HCT116 (cell line): ENCODE measurements around the gene TLL2. TPM values are rescaled to one million over a fixed set of nuclear protein-coding genes. Genes with fewer than 3 reads are reported as not detected.

Source experiments
- ATAC-seq: fragments of 200-7000 bp; cut with Tn5 transposase; 2 replicates; pipeline ENCODE4 v1.9.1; 2020; ENCODE audit warnings: mild to moderate bottlenecking, moderate library complexity
- BruUV-seq: library from RNA; stranded (reverse); fragments of 400-500 nt; replicated peaks from 2 replicates; lab custom pipeline; 2021; lab: Mats Ljungman, UMichigan
- CTCF ChIA-PET: fragments of 300-600 bp; sonication (Branson Sonifier 250); formaldehyde crosslinking; loops from one replicate; lab custom pipeline; 2021; ENCODE audit warnings: antibody characterized with exemption; lab: Charles Lee
- POLR2A ChIA-PET: fragments of 300-600, 350-600 bp; sonication (Branson Sonifier 250); formaldehyde crosslinking; loops from one replicate; lab custom pipeline; 2021; ENCODE audit warnings: antibody characterized with exemption; lab: Charles Lee
- RAD21 ChIA-PET, 2 experiments: fragments of 300-600 bp; sonication (Branson Sonifier 250); formaldehyde crosslinking; loops; one replicate each; lab custom pipeline; 2023; ENCODE audit warnings: low total read pairs in 2 of 2; ENCODE audit not compliant: uncharacterized antibody in 2 of 2, unreplicated experiment in 2 of 2, low non-redundant PET in 1 of 2; lab: Charles Lee
- DNase-seq: peaks from one replicate; pipeline ENCODE4 v3.0.0-alpha.2; 2010; ENCODE audit warnings: low read depth, low spot score
- H2AFZ ChIP-seq: fragments of 200-600 bp; shearing (Covaris generic), sonication (generic); 2 replicates; pipeline ENCODE4 v1.6.1; 2017; ENCODE audit warnings: low read depth, mixed run types, mixed read lengths, antibody characterized with exemption, low read length; ENCODE audit not compliant: poor library complexity, severe bottlenecking
- H3K27ac ChIP-seq: 2 replicates; pipeline ENCODE4 v1.5.1; 2012; ENCODE audit warnings: low read depth, low read length
- H3K27me3 ChIP-seq: fragments of 200-600 bp; sonication (generic); 2 replicates; pipeline ENCODE4 v1.6.1; 2016; ENCODE audit warnings: mixed run types, low read length, mixed read lengths; ENCODE audit not compliant: insufficient read depth
- H3K36me3 ChIP-seq, 2 experiments: fragments of 200-500 bp in 1 of 2; fragments of 200-600 bp in 1 of 2; sonication (Bioruptor generic) in 1 of 2; sonication (generic) in 1 of 2; 2 replicates each; pipeline versions ENCODE4 v1.5.1 to v1.6.1; 2014 to 2016; ENCODE audit warnings: low read length in 2 of 2, inconsistent platforms in 1 of 2, mixed read lengths in 1 of 2, mixed run types in 1 of 2; ENCODE audit not compliant: insufficient read depth in 2 of 2, control insufficient read depth in 1 of 2
- H3K4me1 ChIP-seq, 2 experiments: fragments of 200-600 bp in 1 of 2; sonication (generic) in 1 of 2; 2 replicates each; pipeline versions ENCODE4 v1.5.1 to v1.6.1; 2012 to 2017; ENCODE audit warnings: low read length in 2 of 2, inconsistent platforms in 1 of 2, mild to moderate bottlenecking in 1 of 2, mixed read lengths in 1 of 2, mixed run types in 1 of 2, moderate library complexity in 1 of 2; ENCODE audit not compliant: insufficient read depth in 2 of 2, control insufficient read depth in 1 of 2
- H3K4me2 ChIP-seq: fragments of 200-600 bp; sonication (generic); 2 replicates; pipeline ENCODE4 v1.6.1; 2017; ENCODE audit warnings: mixed run types, low read length, mixed read lengths
- H3K4me3 ChIP-seq, 2 experiments: fragments of 200-600 bp in 1 of 2; sonication (generic) in 1 of 2; replicated peaks in 1 of 2; 2 replicates each; pipeline ENCODE4 v1.5.1; 2011 to 2016; ENCODE audit warnings: low read length in 2 of 2, control low read depth in 1 of 2, low read depth in 1 of 2, mild to moderate bottlenecking in 1 of 2, mixed read lengths in 1 of 2, mixed run types in 1 of 2
- H3K79me2 ChIP-seq: fragments of 200-600 bp; sonication (generic); 2 replicates; pipeline ENCODE4 v1.6.1; 2017; ENCODE audit warnings: mild to moderate bottlenecking, mixed run types, low read length, moderate library complexity, mixed read lengths; ENCODE audit not compliant: insufficient read depth
- H3K9ac ChIP-seq: fragments of 200-600 bp; sonication (generic); 2 replicates; pipeline ENCODE4 v1.6.1; 2016; ENCODE audit warnings: low read length, mixed read lengths
- H3K9me2 ChIP-seq: fragments of 200-600 bp; sonication (generic), shearing (Covaris generic); 2 replicates; pipeline ENCODE4 v1.6.1; 2017; ENCODE audit warnings: mixed run types, mild to moderate bottlenecking, moderate library complexity; ENCODE audit not compliant: insufficient read depth
- H3K9me3 ChIP-seq, 2 experiments: fragments of 200-500 bp in 1 of 2; fragments of 200-600 bp in 1 of 2; sonication (Bioruptor generic) in 1 of 2; sonication (generic) in 1 of 2; 2 replicates each; pipeline ENCODE4 v1.6.1; 2014 to 2017; ENCODE audit warnings: low read length in 2 of 2, mixed read lengths in 2 of 2, inconsistent platforms in 1 of 2, low read depth in 1 of 2, mild to moderate bottlenecking in 1 of 2, mixed run types in 1 of 2, moderate library complexity in 1 of 2; ENCODE audit not compliant: control insufficient read depth in 1 of 2, insufficient read depth in 1 of 2
- H4K20me1 ChIP-seq: fragments of 200-600 bp; sonication (generic), shearing (Covaris generic); 2 replicates; pipeline ENCODE4 v1.6.1; 2017; ENCODE audit warnings: mixed run types, mild to moderate bottlenecking, moderate library complexity; ENCODE audit not compliant: insufficient read depth
- CBX3 ChIP-seq: IDR thresholded peaks from 2 replicates; pipeline ENCODE4 v1.6.1; 2012; ENCODE audit warnings: low read depth
- EGR1 ChIP-seq: IDR thresholded peaks from 2 replicates; pipeline ENCODE4 v1.6.1; 2012; ENCODE audit warnings: low read depth
- ELF1 ChIP-seq: IDR thresholded peaks from 2 replicates; pipeline ENCODE4 v1.6.1; 2012; ENCODE audit warnings: low read depth, borderline replicate concordance
- EZH2phosphoT487 ChIP-seq: fragments of 200-600 bp; IDR thresholded peaks from 2 replicates; pipeline ENCODE4 v1.6.1; 2018; ENCODE audit warnings: antibody characterized with exemption, borderline replicate concordance
- FOSL1 ChIP-seq: IDR thresholded peaks from 2 replicates; pipeline ENCODE4 v1.6.1; 2012; ENCODE audit warnings: low read depth
- JUND ChIP-seq: IDR thresholded peaks from 2 replicates; pipeline ENCODE4 v1.6.1; 2012
- POLR2A ChIP-seq: IDR thresholded peaks from 2 replicates; pipeline ENCODE4 v1.7.0; 2011; ENCODE audit warnings: borderline replicate concordance; ENCODE audit not compliant: insufficient read depth, insufficient read length; ENCODE audit errors: extremely low read depth
- SIN3A ChIP-seq: IDR thresholded peaks from 2 replicates; pipeline ENCODE4 v1.6.1; 2012; ENCODE audit warnings: low read depth
- SP1 ChIP-seq: IDR thresholded peaks from 2 replicates; pipeline ENCODE4 v1.6.1; 2012; ENCODE audit warnings: low read depth
- TCF7L2 ChIP-seq: IDR thresholded peaks from 2 replicates; pipeline ENCODE4 v1.7.0; 2011; ENCODE audit warnings: borderline replicate concordance, inconsistent platforms; ENCODE audit not compliant: insufficient read depth, insufficient read length; ENCODE audit errors: extremely low read depth
- YY1 ChIP-seq: IDR thresholded peaks from 2 replicates; pipeline ENCODE4 v1.6.1; 2011; ENCODE audit warnings: low read length, low read depth, moderate library complexity, mild to moderate bottlenecking; ENCODE audit not compliant: insufficient replicate concordance; ENCODE audit errors: extremely low read depth
- ZFX ChIP-seq: fragments of 450-650 bp; IDR thresholded peaks from 2 replicates; pipeline ENCODE4 v1.6.1; 2017
- intact Hi-C: fragments of 100-400 bp; cut with micrococcal nuclease; formaldehyde crosslinking; loops from 2 replicates; pipeline ENCODE4 v1.10.0; 2022
- total RNA-seq: library from RNA; stranded (reverse); gene quantifications from one replicate; pipeline ENCODE4 v1.2.1, GENCODE V29; 2021; ENCODE audit not compliant: unreplicated experiment
- TF ChIP-seq, protein P1 (sequence below): IDR thresholded peaks from 2 replicates; pipeline ENCODE4 v1.6.1; 2011; ENCODE audit warnings: mild to moderate bottlenecking, low read length, moderate library complexity; ENCODE audit not compliant: insufficient replicate concordance; ENCODE audit errors: extremely low read depth
- TF ChIP-seq, protein P2 (sequence below): IDR thresholded peaks from 2 replicates; pipeline ENCODE4 v1.6.1; 2012
- TF ChIP-seq, protein P3 (sequence below), 3 experiments: fragments of 200-600 bp in 1 of 3; sonication (generic) in 1 of 3; IDR thresholded peaks in 2 of 3; conservative IDR thresholded peaks in 1 of 3; 2 replicates each; pipeline ENCODE4 v1.5.1; 2012 to 2017; ENCODE audit warnings: low read depth in 2 of 3, low read length in 2 of 3, antibody characterized with exemption in 1 of 3, borderline replicate concordance in 1 of 3, control low read depth in 1 of 3, mild to moderate bottlenecking in 1 of 3, mixed read lengths in 1 of 3, mixed run types in 1 of 3, moderate library complexity in 1 of 3; ENCODE audit not compliant: insufficient read depth in 1 of 3
- TF ChIP-seq, protein P4 (sequence below): IDR thresholded peaks from 2 replicates; pipeline ENCODE4 v1.6.1; 2012; ENCODE audit warnings: low read depth

TLL2 gene
- total RNA-seq, 1 experiment from 2014 or later = 1.3 TPM

GRCh38 chr10:96439725-96440124, 74.0 kb downstream of the TLL2 start (continued):
- TF ChIP-seq YY1 (no peak), TCF7L2 (no peak), CBX3 (no peak), JUND (no peak), FOSL1 (no peak), ELF1 (no peak), SP1 (no peak), POLR2A (no peak)
- TF ChIP-seq, protein P1, sequence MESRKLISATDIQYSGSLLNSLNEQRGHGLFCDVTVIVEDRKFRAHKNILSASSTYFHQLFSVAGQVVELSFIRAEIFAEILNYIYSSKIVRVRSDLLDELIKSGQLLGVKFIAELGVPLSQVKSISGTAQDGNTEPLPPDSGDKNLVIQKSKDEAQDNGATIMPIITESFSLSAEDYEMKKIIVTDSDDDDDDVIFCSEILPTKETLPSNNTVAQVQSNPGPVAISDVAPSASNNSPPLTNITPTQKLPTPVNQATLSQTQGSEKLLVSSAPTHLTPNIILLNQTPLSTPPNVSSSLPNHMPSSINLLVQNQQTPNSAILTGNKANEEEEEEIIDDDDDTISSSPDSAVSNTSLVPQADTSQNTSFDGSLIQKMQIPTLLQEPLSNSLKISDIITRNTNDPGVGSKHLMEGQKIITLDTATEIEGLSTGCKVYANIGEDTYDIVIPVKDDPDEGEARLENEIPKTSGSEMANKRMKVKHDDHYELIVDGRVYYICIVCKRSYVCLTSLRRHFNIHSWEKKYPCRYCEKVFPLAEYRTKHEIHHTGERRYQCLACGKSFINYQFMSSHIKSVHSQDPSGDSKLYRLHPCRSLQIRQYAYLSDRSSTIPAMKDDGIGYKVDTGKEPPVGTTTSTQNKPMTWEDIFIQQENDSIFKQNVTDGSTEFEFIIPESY = no peak

DNA sequence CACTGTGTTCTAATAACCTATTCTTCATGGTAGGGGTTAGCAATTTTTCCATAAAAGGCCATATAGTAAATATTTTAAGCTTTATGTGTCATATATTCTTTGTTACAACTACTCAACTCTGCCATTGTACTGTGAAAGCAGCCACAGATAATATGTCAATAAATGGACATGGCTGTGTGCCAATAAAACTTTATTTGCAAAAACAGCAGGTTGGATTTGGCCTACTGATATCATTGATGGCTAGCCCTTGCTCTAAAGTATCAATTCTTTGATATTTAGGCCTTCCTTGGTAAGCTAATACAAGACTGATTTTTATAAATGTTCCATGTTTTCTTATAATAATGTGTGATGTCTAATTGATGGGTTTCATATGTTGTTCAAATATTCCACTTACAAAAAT, 77.7 kb downstream of the TLL2 start:
- H4K20me1 ChIP-seq = no peaks in the 10 kb centered on the region
- DNase-seq (no peak), ATAC-seq (no peak)
- no TSS peak for BruUV-seq
- H3K9me2 ChIP-seq = no peaks in the 10 kb centered on the region
- no peak overlapping the region for H3K4me2 ChIP-seq
- no peak overlapping the region for H3K4me3 ChIP-seq
- POLR2A ChIA-PET = no interaction called here
- intact Hi-C loops = no loop called here
- H3K9me3 ChIP-seq = no peaks in the 10 kb centered on the region
- no peak overlapping the region for H3K27ac ChIP-seq
- H3K79me2 ChIP-seq = no peaks in the 10 kb centered on the region
- no peak overlapping the region for H2AFZ ChIP-seq
- RAD21 ChIA-PET = no interaction called here
- no peaks in the 10 kb centered on the region for H3K4me1 ChIP-seq
- H3K27me3 ChIP-seq = no peaks in the 10 kb centered on the region
- H3K36me3 ChIP-seq = no peaks in the 10 kb centered on the region
- CTCF ChIA-PET = no interaction called here
- no peak overlapping the region for H3K9ac ChIP-seq
- TF ChIP-seq, protein P2, sequence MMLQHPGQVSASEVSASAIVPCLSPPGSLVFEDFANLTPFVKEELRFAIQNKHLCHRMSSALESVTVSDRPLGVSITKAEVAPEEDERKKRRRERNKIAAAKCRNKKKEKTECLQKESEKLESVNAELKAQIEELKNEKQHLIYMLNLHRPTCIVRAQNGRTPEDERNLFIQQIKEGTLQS = no peak
- no peak for TF ChIP-seq EGR1
- TF ChIP-seq, protein P3, sequence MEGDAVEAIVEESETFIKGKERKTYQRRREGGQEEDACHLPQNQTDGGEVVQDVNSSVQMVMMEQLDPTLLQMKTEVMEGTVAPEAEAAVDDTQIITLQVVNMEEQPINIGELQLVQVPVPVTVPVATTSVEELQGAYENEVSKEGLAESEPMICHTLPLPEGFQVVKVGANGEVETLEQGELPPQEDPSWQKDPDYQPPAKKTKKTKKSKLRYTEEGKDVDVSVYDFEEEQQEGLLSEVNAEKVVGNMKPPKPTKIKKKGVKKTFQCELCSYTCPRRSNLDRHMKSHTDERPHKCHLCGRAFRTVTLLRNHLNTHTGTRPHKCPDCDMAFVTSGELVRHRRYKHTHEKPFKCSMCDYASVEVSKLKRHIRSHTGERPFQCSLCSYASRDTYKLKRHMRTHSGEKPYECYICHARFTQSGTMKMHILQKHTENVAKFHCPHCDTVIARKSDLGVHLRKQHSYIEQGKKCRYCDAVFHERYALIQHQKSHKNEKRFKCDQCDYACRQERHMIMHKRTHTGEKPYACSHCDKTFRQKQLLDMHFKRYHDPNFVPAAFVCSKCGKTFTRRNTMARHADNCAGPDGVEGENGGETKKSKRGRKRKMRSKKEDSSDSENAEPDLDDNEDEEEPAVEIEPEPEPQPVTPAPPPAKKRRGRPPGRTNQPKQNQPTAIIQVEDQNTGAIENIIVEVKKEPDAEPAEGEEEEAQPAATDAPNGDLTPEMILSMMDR (IDR thresholded peaks at IDR 0.05 in 2 of 3, conservative IDR thresholded peaks at IDR 0.05 in 1 of 3; ENCODE audit: borderline replicate concordance in 1 of 3, insufficient read depth in 1 of 3, low read depth in 2 of 3, low read length in 2 of 3) = no peak
- TF ChIP-seq SIN3A = no peak
- TF ChIP-seq EZH2phosphoT487 = no peak
- TF ChIP-seq, protein P4, sequence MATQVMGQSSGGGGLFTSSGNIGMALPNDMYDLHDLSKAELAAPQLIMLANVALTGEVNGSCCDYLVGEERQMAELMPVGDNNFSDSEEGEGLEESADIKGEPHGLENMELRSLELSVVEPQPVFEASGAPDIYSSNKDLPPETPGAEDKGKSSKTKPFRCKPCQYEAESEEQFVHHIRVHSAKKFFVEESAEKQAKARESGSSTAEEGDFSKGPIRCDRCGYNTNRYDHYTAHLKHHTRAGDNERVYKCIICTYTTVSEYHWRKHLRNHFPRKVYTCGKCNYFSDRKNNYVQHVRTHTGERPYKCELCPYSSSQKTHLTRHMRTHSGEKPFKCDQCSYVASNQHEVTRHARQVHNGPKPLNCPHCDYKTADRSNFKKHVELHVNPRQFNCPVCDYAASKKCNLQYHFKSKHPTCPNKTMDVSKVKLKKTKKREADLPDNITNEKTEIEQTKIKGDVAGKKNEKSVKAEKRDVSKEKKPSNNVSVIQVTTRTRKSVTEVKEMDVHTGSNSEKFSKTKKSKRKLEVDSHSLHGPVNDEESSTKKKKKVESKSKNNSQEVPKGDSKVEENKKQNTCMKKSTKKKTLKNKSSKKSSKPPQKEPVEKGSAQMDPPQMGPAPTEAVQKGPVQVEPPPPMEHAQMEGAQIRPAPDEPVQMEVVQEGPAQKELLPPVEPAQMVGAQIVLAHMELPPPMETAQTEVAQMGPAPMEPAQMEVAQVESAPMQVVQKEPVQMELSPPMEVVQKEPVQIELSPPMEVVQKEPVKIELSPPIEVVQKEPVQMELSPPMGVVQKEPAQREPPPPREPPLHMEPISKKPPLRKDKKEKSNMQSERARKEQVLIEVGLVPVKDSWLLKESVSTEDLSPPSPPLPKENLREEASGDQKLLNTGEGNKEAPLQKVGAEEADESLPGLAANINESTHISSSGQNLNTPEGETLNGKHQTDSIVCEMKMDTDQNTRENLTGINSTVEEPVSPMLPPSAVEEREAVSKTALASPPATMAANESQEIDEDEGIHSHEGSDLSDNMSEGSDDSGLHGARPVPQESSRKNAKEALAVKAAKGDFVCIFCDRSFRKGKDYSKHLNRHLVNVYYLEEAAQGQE = no peak
- TF ChIP-seq TCF7L2 = no peak
- no peak for TF ChIP-seq JUND
- TF ChIP-seq POLR2A = no peak
- no peak for TF ChIP-seq ZFX
- no peak for TF ChIP-seq YY1
- TF ChIP-seq ELF1 = no peak
